ENCODE measurements around the gene HTR2C. TPM values are rescaled to one million over a fixed set of nuclear protein-coding genes. Genes with fewer than 3 reads are reported as not detected.
A peak's percentile ranks its signal among the peaks of the same experiment; 100 is the strongest.

The HTR2C gene
- total RNA-seq, 1 experiment from 2014 or later: 0.33 TPM

- Histone ChIP-seq H4K20me1 (ENCODE audit: insufficient read depth) (no peaks in the 10 kb centered on the region), H3K9me3 (ENCODE audit: insufficient read depth, low read depth) (peaks cover 6% of the 10 kb centered on the region; the same call in 1 of the 2 replicates), H3F3A (ENCODE audit: insufficient read depth, low read depth) (no peaks in the 10 kb centered on the region), H3K36me3 (ENCODE audit: low read depth) (no peaks in the 10 kb centered on the region), H2AFZ (no peak overlapping the region), H3K27ac (no peak overlapping the region), H3K79me2 (ENCODE audit: low read depth) (no peaks in the 10 kb centered on the region), H3K9me2 (ENCODE audit: insufficient read depth) (no peaks in the 10 kb centered on the region), H3K4me1 (replicated peaks; ENCODE audit: insufficient read depth) (no peaks in the 10 kb centered on the region), H3K4me2 (no peak overlapping the region), H3K4me3 (no peak overlapping the region), H3K27me3 (ENCODE audit: insufficient read depth, low read depth) (no peaks in the 10 kb centered on the region)
- ChIA-PET CTCF (no interaction called here), POLR2A (ENCODE audit: unreplicated experiment) (no interaction called here)
- TF ChIP-seq CTCF (conservative IDR thresholded peaks at IDR 0.05) (no peak), EZH2 (IDR thresholded peaks at IDR 0.05; ENCODE audit: low read depth) (no peak)
- no TSS peak for BruUV-seq (replicated peaks)
- no peak for DNase-seq
- intact Hi-C loops (cut with micrococcal nuclease; ENCODE audit: unreplicated experiment): no loop called here
Measured at GRCh38 chrX:114782925-114783324, 199.0 kb downstream of the HTR2C start.

- Histone ChIP-seq H3K79me2 (ENCODE audit: low read depth) (no peaks in the 10 kb centered on the region), H2AFZ (no peak overlapping the region), H3K27me3 (ENCODE audit: insufficient read depth, low read depth) (no peaks in the 10 kb centered on the region), H3K9me3 (ENCODE audit: insufficient read depth, low read depth) (peaks cover 6% of the 10 kb centered on the region; the same call in 1 of the 2 replicates), H3K9me2 (ENCODE audit: insufficient read depth) (no peaks in the 10 kb centered on the region), H3K27ac (no peak overlapping the region), H4K20me1 (ENCODE audit: insufficient read depth) (no peaks in the 10 kb centered on the region), H3F3A (ENCODE audit: insufficient read depth, low read depth) (no peaks in the 10 kb centered on the region), H3K4me3 (no peak overlapping the region), H3K36me3 (ENCODE audit: low read depth) (no peaks in the 10 kb centered on the region), H3K4me2 (no peak overlapping the region), H3K4me1 (replicated peaks; ENCODE audit: insufficient read depth) (no peaks in the 10 kb centered on the region)
- no TSS peak for BruUV-seq (replicated peaks)
- no peak for DNase-seq
- ChIA-PET POLR2A (ENCODE audit: unreplicated experiment) (no interaction called here), CTCF (no interaction called here)
- TF ChIP-seq EZH2 (IDR thresholded peaks at IDR 0.05; ENCODE audit: low read depth): no peak
- TF ChIP-seq CTCF (conservative IDR thresholded peaks at IDR 0.05): no peak
- intact Hi-C loops (cut with micrococcal nuclease; ENCODE audit: unreplicated experiment): no loop called here
Measured at GRCh38 chrX:114787061-114787460, 203.2 kb downstream of the HTR2C start.

GRCh38 chrX:114797494-114797893, 213.6 kb downstream of the HTR2C start:
- POLR2A ChIA-PET (ENCODE audit: unreplicated experiment): no interaction called here
- Histone ChIP-seq H3K79me2 (ENCODE audit: low read depth) (no peaks in the 10 kb centered on the region), H3F3A (ENCODE audit: insufficient read depth, low read depth) (peaks cover 5% of the 10 kb centered on the region; the same call in 1 of the 2 replicates), H3K4me2 (no peak overlapping the region), H3K9me2 (ENCODE audit: insufficient read depth) (peaks cover 4% of the 10 kb centered on the region; the same call in 1 of the 2 replicates), H3K27me3 (ENCODE audit: insufficient read depth, low read depth) (no peaks in the 10 kb centered on the region), H3K27ac (no peak overlapping the region), H3K4me3 (no peak overlapping the region), H3K4me1 (replicated peaks; ENCODE audit: insufficient read depth) (peaks cover 21% of the 10 kb centered on the region), H2AFZ (no peak overlapping the region), H4K20me1 (ENCODE audit: insufficient read depth) (no peaks in the 10 kb centered on the region), H3K36me3 (ENCODE audit: low read depth) (no peaks in the 10 kb centered on the region), H3K9me3 (ENCODE audit: insufficient read depth, low read depth) (no peaks in the 10 kb centered on the region)
- intact Hi-C loops (cut with micrococcal nuclease; ENCODE audit: unreplicated experiment): no loop called here
- peak in 1 of 2 experiments; percentile 62 for DNase-seq
- TF ChIP-seq EZH2 (IDR thresholded peaks at IDR 0.05; ENCODE audit: low read depth) (no peak), CTCF (conservative IDR thresholded peaks at IDR 0.05) (no peak)
- BruUV-seq (replicated peaks): no TSS peak
- CTCF ChIA-PET: no interaction called here
